GM12878 (cell line): ENCODE data around the gene GJA9. TPM values are rescaled to one million over a fixed set of nuclear protein-coding genes. Genes with fewer than 3 reads are reported as not detected.

Experiments used
- ATAC-seq: fragments of 200-7000 bp; cut with Tn5 transposase; 3 replicates; pipeline ENCODE4 v1.9.1; 2020; ENCODE audit warnings: mild to moderate bottlenecking, moderate library complexity
- BruUV-seq: library from RNA; stranded (reverse); fragments of 400-500 nt; replicated peaks from 2 replicates; lab custom pipeline; 2021; lab: Mats Ljungman, UMichigan
- CTCF ChIA-PET: fragments of 300-600 bp; sonication (Branson Sonifier 250); formaldehyde crosslinking; extraction: SDS; loops from one replicate; lab custom pipeline; 2021; ENCODE audit warnings: inconsistent platforms; lab: Yijun Ruan, JAX
- POLR2A ChIA-PET: fragments of 350-600 bp; formaldehyde crosslinking; extraction: SDS; loops from one replicate; lab custom pipeline; 2021; ENCODE audit warnings: inconsistent platforms; lab: Charles Lee
- RAD21 ChIA-PET: fragments of 300-600 bp; sonication (Branson Sonifier 250); formaldehyde crosslinking; loops from one replicate; lab custom pipeline; 2023; ENCODE audit warnings: antibody characterized with exemption; ENCODE audit not compliant: unreplicated experiment; lab: Charles Lee
- SMC1A ChIA-PET: fragments of 300-600 bp; sonication (Branson Sonifier 250); formaldehyde crosslinking; loops from one replicate; lab custom pipeline; 2023; ENCODE audit not compliant: unreplicated experiment, uncharacterized antibody; lab: Charles Lee
- DNase-seq: peaks from one replicate; pipeline ENCODE4 v3.0.0-alpha.2; 2011; ENCODE audit warnings: low read depth, low spot score
- FAIRE-seq: peaks from 3 replicates; lab custom pipeline; 2011; peaks lifted over from hg19 to GRCh38; lab: Jason Lieb, UNC
- H2AFZ ChIP-seq: 2 replicates; pipeline ENCODE4 v1.6.0; 2011; ENCODE audit warnings: low read depth, low read length, control low read depth; ENCODE audit not compliant: control insufficient read depth
- H3K27ac ChIP-seq: 2 replicates; pipeline ENCODE4 v1.5.1; 2011; ENCODE audit warnings: control low read depth; ENCODE audit not compliant: control insufficient read depth, insufficient read depth
- H3K27me3 ChIP-seq, 2 experiments: replicated peaks in 1 of 2; 2 replicates each; pipeline versions ENCODE4 v1.6.0 to v1.6.1; 2011; ENCODE audit warnings: low read length in 1 of 2; ENCODE audit not compliant: control insufficient read depth in 2 of 2, insufficient read depth in 2 of 2
- H3K36me3 ChIP-seq, 2 experiments: 2 replicates each; pipeline ENCODE4 v1.5.1; 2011; ENCODE audit warnings: low read length in 1 of 2; ENCODE audit not compliant: control insufficient read depth in 2 of 2, insufficient read depth in 2 of 2
- H3K4me1 ChIP-seq: 2 replicates; pipeline ENCODE4 v1.6.1; 2011; ENCODE audit warnings: mild to moderate bottlenecking, low read length, moderate library complexity, mixed read lengths; ENCODE audit not compliant: control insufficient read depth, insufficient read depth
- H3K4me2 ChIP-seq: 2 replicates; pipeline ENCODE4 v1.6.0; 2011; ENCODE audit warnings: control low read depth; ENCODE audit not compliant: control insufficient read depth, insufficient read depth
- H3K4me3 ChIP-seq: fragments of 200-600 bp; sonication (generic); 2 replicates; pipeline ENCODE4 v1.5.1; 2016
- H3K79me2 ChIP-seq: 2 replicates; pipeline ENCODE4 v1.6.0; 2011; ENCODE audit warnings: low read length; ENCODE audit not compliant: control insufficient read depth, insufficient read depth
- H3K9ac ChIP-seq: 2 replicates; pipeline ENCODE4 v1.8.0; 2011; ENCODE audit warnings: low read length, control low read depth, mixed read lengths; ENCODE audit not compliant: control insufficient read depth, insufficient read depth
- H3K9me3 ChIP-seq: replicated peaks from 3 replicates; pipeline ENCODE4 v1.5.1; 2011; ENCODE audit warnings: mild to moderate bottlenecking, low read length; ENCODE audit not compliant: control insufficient read depth, insufficient read depth
- H4K20me1 ChIP-seq: 2 replicates; pipeline ENCODE4 v1.6.0; 2011; ENCODE audit not compliant: control insufficient read depth, insufficient read depth
- CBFB ChIP-seq: IDR thresholded peaks from 2 replicates; pipeline ENCODE4 v1.6.1; 2016; ENCODE audit warnings: antibody characterized with exemption, low read depth
- NFIC ChIP-seq: IDR thresholded peaks from 2 replicates; pipeline ENCODE4 v1.6.1; 2012; ENCODE audit warnings: low read depth, mild to moderate bottlenecking, inconsistent platforms, low read length, moderate library complexity
- RAD51 ChIP-seq: fragments of 450-650 bp; IDR thresholded peaks from 2 replicates; pipeline ENCODE4 v1.6.1; 2016; ENCODE audit warnings: moderate library complexity, mild to moderate bottlenecking, inconsistent platforms
- SMC3 ChIP-seq: IDR thresholded peaks from 2 replicates; pipeline ENCODE4 v1.6.1; 2011; ENCODE audit warnings: low read length, improper control_type of control experiment, borderline replicate concordance
- WRNIP1 ChIP-seq: IDR thresholded peaks from 2 replicates; pipeline ENCODE4 v1.6.1; 2011; ENCODE audit warnings: low read depth, low read length, improper control_type of control experiment, borderline replicate concordance
- ZNF24 ChIP-seq: fragments of 450-650 bp; IDR thresholded peaks from 2 replicates; pipeline ENCODE4 v1.6.1; 2017; ENCODE audit warnings: antibody characterized with exemption, mild to moderate bottlenecking
- WGBS: methylation state at CpG from one replicate; pipeline ENCODE4 v1.1.6; 2016; ENCODE audit warnings: low lambda C conversion rate; ENCODE audit not compliant: insufficient replicate concordance, insufficient coverage; ENCODE audit errors: missing lambda C conversion rate; 5-methylcytosine and 5-hydroxymethylcytosine counted together
- in situ Hi-C: fragments of 300-500 bp; cut with MboI; formaldehyde crosslinking; loops from 9 replicates; pipeline ENCODE4 v1.14.3; 2018; ENCODE audit warnings: mixed read lengths
- intact Hi-C: fragments of 100-400 bp; cut with micrococcal nuclease; formaldehyde crosslinking; loops from one replicate; pipeline ENCODE4 v1.14.2; 2022; ENCODE audit not compliant: unreplicated experiment
- polyA plus RNA-seq, 11 experiments: library from polyadenylated mRNA; depleted of rRNA in 4 of 11; unstranded in 6 of 11; stranded (reverse) in 5 of 11; fragments of >200 nt; fragmentation: Nextera tagmentation in 4 of 11; fragmentation: Illumina TruSeq in 1 of 11; extraction: Ambion mirVana in 4 of 11; extraction: Trizol in 1 of 11; gene quantifications; 1 replicate in 1 of 11; 2 replicates in 10 of 11; pipeline versions ENCODE4 v1.2.1 to v1.2.3, GENCODE V29; 2011 to 2016; ENCODE audit warnings: inconsistent platforms in 2 of 11, missing spikeins in 2 of 11, low read depth in 1 of 11
- total RNA-seq, 4 experiments: library from RNA; depleted of rRNA in 3 of 4; stranded (reverse); fragments of >200 nt in 3 of 4; fragmentation: Illumina TruSeq in 1 of 4; extraction: Trizol in 1 of 4; gene quantifications; 2 replicates each; pipeline versions ENCODE4 v1.2.1 to v1.2.3, GENCODE V29; 2013 to 2021
- TF ChIP-seq, protein P1 (sequence below): fragments of 450-650 bp; IDR thresholded peaks from 2 replicates; pipeline ENCODE4 v1.6.1; 2017; ENCODE audit warnings: antibody characterized with exemption, mild to moderate bottlenecking, moderate library complexity
- TF ChIP-seq, protein P2 (sequence below): fragments of 450-650 bp; IDR thresholded peaks from 2 replicates; pipeline ENCODE4 v1.6.1; 2014; ENCODE audit warnings: mild to moderate bottlenecking
- TF ChIP-seq, protein P3 (sequence below): fragments of 450-650 bp; formaldehyde crosslinking; IDR thresholded peaks from 2 replicates; pipeline ENCODE4 v1.4.0; 2022; ENCODE audit warnings: mild to moderate bottlenecking, moderate library complexity

Gene GJA9
- total and polyA plus RNA-seq, 10 of the 15 experiments (the other 5 are each of a cell fraction or from before 2014, with no cell fraction given), result 0.13 TPM; not detected in 9

DNA sequence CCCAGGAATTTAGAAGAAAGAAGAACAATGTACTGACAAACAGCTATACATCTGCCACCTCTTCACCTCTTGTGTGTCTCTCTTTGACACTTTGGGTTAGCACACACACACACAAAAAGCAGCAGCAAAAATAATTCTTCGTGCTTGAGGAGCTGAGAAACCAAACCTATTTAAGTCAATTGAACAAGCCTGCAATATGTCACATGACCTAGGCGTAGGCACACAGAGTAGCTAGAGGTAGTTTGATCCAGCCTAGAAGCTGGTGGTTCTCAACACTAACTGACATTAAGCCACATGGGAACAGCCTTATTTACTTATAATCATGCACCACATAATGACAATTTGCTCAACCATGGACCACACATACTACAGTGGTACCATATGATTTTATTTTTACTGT is 54.1 kb downstream of the GJA9 start:
- Histone ChIP-seq H4K20me1 (no peaks in the 10 kb centered on the region), H2AFZ (no peak overlapping the region), H3K79me2 (no peaks in the 10 kb centered on the region), H3K27me3 (peaks cover 2 to 4% of the 10 kb centered on the region in 2 experiments; a peak in 3 of 4 replicates), H3K4me1 (no peaks in the 10 kb centered on the region), H3K36me3 (no peaks in the 10 kb centered on the region), H3K4me3 (no peak overlapping the region), H3K9ac (no peak overlapping the region), H3K4me2 (no peak overlapping the region), H3K27ac (no peak overlapping the region), H3K9me3 (no peaks in the 10 kb centered on the region)
- FAIRE-seq, result no peak
- ATAC-seq, result no peak
- no peak for DNase-seq
- BruUV-seq, result no TSS peak
- in situ Hi-C loops, result loop anchor here (25.0 kb wide), 1 partner anchor 940 kb away; no protein-coding TSS in a partner anchor
- intact Hi-C loops, result no loop called here
- TF ChIP-seq WRNIP1, result no peak
- no peak for TF ChIP-seq CBFB
- TF ChIP-seq RAD51, result peak; percentile 73
- SMC1A ChIA-PET, result interaction anchor here (1.0 to 1.7 kb wide), 2 partner anchors 10 to 755 kb away, joined by 3 to 6 read pairs; no protein-coding TSS in a partner anchor
- CTCF ChIA-PET, result interaction anchor here (1.0 to 1.5 kb wide), 2 partner anchors 9 to 800 kb away, joined by 3 to 5 read pairs; no protein-coding TSS in a partner anchor
- POLR2A ChIA-PET, result no interaction called here
- WGBS, result 2% methylated on average over 2 of the region's 2 CpGs
- RAD21 ChIA-PET, result interaction anchor here (0.8 to 0.9 kb wide), 2 partner anchors 300 to 352 kb away, joined by 3 to 4 read pairs; no protein-coding TSS in a partner anchor

DNA sequence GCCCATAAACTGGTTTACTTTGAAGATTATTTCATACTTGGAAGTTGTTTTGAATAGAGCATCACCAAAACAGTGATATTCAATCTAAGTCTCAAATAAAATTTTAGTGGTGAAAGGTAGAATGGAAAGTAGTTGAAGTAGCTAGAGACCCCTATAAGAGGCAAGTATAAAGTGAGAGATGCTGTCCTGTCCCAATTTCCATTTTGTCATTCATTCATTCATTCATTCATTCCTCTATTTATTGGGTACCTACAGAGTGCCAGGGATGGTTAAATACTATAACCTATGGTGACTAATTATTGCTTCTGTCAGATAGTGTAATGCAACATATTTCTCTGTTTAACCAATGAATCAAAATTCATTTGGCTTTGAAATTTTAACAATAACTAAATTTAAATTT is 54.5 kb downstream of the GJA9 start:
- H3K27me3 ChIP-seq, result peaks cover 1 to 4% of the 10 kb centered on the region in 2 experiments; a peak in 3 of 4 replicates
- H4K20me1 ChIP-seq, result no peaks in the 10 kb centered on the region
- SMC1A ChIA-PET, result interaction anchor here (1.0 to 1.7 kb wide), 2 partner anchors 11 to 755 kb away, joined by 3 to 6 read pairs; no protein-coding TSS in a partner anchor
- H2AFZ ChIP-seq, result no peak overlapping the region
- no peak overlapping the region for H3K4me3 ChIP-seq
- no peaks in the 10 kb centered on the region for H3K4me1 ChIP-seq
- no TSS peak for BruUV-seq
- H3K79me2 ChIP-seq, result no peaks in the 10 kb centered on the region
- intact Hi-C loops, result no loop called here
- no peak for DNase-seq
- no peak overlapping the region for H3K9ac ChIP-seq
- H3K27ac ChIP-seq, result no peak overlapping the region
- no peak for FAIRE-seq
- RAD21 ChIA-PET, result interaction anchor here (0.9 kb wide), 1 partner anchor 299 kb away, joined by 3 read pairs; no protein-coding TSS in a partner anchor
- no peak overlapping the region for H3K4me2 ChIP-seq
- in situ Hi-C loops, result loop anchor here (25.0 kb wide), 1 partner anchor 940 kb away; no protein-coding TSS in a partner anchor
- no peaks in the 10 kb centered on the region for H3K9me3 ChIP-seq
- CTCF ChIA-PET, result interaction anchor here (1.5 kb wide), 1 partner anchor 799 kb away, joined by 5 read pairs; no protein-coding TSS in a partner anchor
- no peaks in the 10 kb centered on the region for H3K36me3 ChIP-seq
- ATAC-seq, result no peak
- POLR2A ChIA-PET, result no interaction called here
- TF ChIP-seq, protein P1, sequence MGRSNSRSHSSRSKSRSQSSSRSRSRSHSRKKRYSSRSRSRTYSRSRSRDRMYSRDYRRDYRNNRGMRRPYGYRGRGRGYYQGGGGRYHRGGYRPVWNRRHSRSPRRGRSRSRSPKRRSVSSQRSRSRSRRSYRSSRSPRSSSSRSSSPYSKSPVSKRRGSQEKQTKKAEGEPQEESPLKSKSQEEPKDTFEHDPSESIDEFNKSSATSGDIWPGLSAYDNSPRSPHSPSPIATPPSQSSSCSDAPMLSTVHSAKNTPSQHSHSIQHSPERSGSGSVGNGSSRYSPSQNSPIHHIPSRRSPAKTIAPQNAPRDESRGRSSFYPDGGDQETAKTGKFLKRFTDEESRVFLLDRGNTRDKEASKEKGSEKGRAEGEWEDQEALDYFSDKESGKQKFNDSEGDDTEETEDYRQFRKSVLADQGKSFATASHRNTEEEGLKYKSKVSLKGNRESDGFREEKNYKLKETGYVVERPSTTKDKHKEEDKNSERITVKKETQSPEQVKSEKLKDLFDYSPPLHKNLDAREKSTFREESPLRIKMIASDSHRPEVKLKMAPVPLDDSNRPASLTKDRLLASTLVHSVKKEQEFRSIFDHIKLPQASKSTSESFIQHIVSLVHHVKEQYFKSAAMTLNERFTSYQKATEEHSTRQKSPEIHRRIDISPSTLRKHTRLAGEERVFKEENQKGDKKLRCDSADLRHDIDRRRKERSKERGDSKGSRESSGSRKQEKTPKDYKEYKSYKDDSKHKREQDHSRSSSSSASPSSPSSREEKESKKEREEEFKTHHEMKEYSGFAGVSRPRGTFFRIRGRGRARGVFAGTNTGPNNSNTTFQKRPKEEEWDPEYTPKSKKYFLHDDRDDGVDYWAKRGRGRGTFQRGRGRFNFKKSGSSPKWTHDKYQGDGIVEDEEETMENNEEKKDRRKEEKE, result no peak
- TF ChIP-seq, protein P2, sequence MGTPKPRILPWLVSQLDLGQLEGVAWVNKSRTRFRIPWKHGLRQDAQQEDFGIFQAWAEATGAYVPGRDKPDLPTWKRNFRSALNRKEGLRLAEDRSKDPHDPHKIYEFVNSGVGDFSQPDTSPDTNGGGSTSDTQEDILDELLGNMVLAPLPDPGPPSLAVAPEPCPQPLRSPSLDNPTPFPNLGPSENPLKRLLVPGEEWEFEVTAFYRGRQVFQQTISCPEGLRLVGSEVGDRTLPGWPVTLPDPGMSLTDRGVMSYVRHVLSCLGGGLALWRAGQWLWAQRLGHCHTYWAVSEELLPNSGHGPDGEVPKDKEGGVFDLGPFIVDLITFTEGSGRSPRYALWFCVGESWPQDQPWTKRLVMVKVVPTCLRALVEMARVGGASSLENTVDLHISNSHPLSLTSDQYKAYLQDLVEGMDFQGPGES, result no peak
- TF ChIP-seq WRNIP1 (no peak), ZNF24 (peak; percentile 81), NFIC (no peak), SMC3 (no peak)
- TF ChIP-seq, protein P3, sequence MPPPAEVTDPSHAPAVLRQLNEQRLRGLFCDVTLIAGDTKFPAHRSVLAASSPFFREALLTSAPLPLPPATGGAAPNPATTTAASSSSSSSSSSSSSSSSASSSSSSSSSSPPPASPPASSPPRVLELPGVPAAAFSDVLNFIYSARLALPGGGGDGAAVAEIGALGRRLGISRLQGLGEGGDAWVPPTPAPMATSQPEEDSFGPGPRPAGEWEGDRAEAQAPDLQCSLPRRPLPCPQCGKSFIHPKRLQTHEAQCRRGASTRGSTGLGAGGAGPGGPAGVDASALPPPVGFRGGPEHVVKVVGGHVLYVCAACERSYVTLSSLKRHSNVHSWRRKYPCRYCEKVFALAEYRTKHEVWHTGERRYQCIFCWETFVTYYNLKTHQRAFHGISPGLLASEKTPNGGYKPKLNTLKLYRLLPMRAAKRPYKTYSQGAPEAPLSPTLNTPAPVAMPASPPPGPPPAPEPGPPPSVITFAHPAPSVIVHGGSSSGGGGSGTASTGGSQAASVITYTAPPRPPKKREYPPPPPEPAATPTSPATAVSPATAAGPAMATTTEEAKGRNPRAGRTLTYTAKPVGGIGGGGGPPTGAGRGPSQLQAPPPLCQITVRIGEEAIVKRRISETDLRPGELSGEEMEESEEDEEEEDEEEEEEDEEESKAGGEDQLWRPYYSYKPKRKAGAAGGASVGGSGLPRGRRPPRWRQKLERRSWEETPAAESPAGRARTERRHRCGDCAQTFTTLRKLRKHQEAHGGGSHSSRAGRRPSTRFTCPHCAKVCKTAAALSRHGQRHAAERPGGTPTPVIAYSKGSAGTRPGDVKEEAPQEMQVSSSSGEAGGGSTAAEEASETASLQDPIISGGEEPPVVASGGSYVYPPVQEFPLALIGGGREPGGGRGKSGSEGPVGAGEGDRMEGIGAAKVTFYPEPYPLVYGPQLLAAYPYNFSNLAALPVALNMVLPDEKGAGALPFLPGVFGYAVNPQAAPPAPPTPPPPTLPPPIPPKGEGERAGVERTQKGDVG (CRISPR knock-in tag), result no peak
